Fibroblast of villous mesenchyme (primary cell): ENCODE measurements around the gene WNT7A. TPM values are rescaled to one million over a fixed set of nuclear protein-coding genes. Genes with fewer than 3 reads are reported as not detected.

ENCODE experiments used
- DNase-seq: peaks from one replicate; pipeline ENCODE4 v3.0.0-alpha.2; 2010; ENCODE audit warnings: low read depth
- H3K4me3 ChIP-seq: 2 replicates; pipeline ENCODE4 v1.5.1; 2011; ENCODE audit warnings: low read depth, mild to moderate bottlenecking, low read length
- CTCF ChIP-seq: IDR thresholded peaks from 2 replicates; pipeline ENCODE4 v1.5.1; 2012; ENCODE audit warnings: low read depth, mild to moderate bottlenecking, low read length; ENCODE audit not compliant: insufficient read depth
- total RNA-seq: library from RNA; depleted of rRNA; stranded (reverse); fragments of >200 nt; gene quantifications from 2 replicates; pipeline ENCODE4 v1.2.3, GENCODE V29; 2012

Gene WNT7A
- total RNA-seq, 1 donor, result not detected

GRCh38 chr3:13798401-13798800 is 81.5 kb downstream of the WNT7A start:
- no peak for TF ChIP-seq CTCF
- H3K4me3 ChIP-seq, result no peak overlapping the region
- no peak for DNase-seq

GRCh38 chr3:13796701-13797460 is 83.0 kb downstream of the WNT7A start:
- no peak overlapping the region for H3K4me3 ChIP-seq
- DNase-seq, result no peak
- TF ChIP-seq CTCF, result no peak

GRCh38 chr3:13795816-13796215 is 84.1 kb downstream of the WNT7A start:
- TF ChIP-seq CTCF, result no peak
- no peak for DNase-seq
- H3K4me3 ChIP-seq, result no peak overlapping the region

- H3K4me3 ChIP-seq, result no peak overlapping the region
- TF ChIP-seq CTCF, result no peak
- no peak for DNase-seq
Observed at GRCh38 chr3:13794322-13794721, 85.5 kb downstream of the WNT7A start.

GRCh38 chr3:13793451-13793850 is 86.4 kb downstream of the WNT7A start:
- TF ChIP-seq CTCF, result no peak
- DNase-seq, result no peak
- H3K4me3 ChIP-seq, result no peak overlapping the region

GRCh38 chr3:13792512-13793371 is 87.1 kb downstream of the WNT7A start:
- H3K4me3 ChIP-seq, result no peak overlapping the region
- TF ChIP-seq CTCF, result no peak
- DNase-seq, result no peak
